Measurements from ENCODE around the gene ZNF462. TPM values are rescaled to one million over a fixed set of nuclear protein-coding genes. Genes with fewer than 3 reads are reported as not detected.

Gene ZNF462
- total RNA-seq, 1 experiment from 2014 or later: 121 TPM

- no peak for ATAC-seq
- Mint-ChIP-seq H3K27me3 (ENCODE audit: low read depth) (no peaks in the 10 kb centered on the region), H3K4me3 (peak overlapping the region; percentile 61), H3K27ac (no peak overlapping the region; the same call in 1 of the 2 replicates), H3K36me3 (peaks cover 15% of the 10 kb centered on the region), H3K4me1 (peaks cover 95% of the 10 kb centered on the region), H3K9me3 (no peaks in the 10 kb centered on the region)
- no peak for DNase-seq (ENCODE audit: low spot score)
- ChIA-PET CTCF (interaction anchor here (1.0 kb wide), 1 partner anchor 15 kb away, joined by 4 read pairs; the partner anchor contains the start of gene ZNF462), POLR2A (interaction anchor here (0.6 to 0.8 kb wide), 2 partner anchors 17 to 657 kb away, joined by 3 to 5 read pairs; no protein-coding TSS in a partner anchor)
- TF ChIP-seq ZNF396 (CRISPR knock-in tag; IDR thresholded peaks at IDR 0.05; ENCODE audit: borderline replicate concordance) (no peak), SMAD3 (CRISPR knock-in tag; IDR thresholded peaks at IDR 0.05; ENCODE audit: borderline replicate concordance) (no peak), ZNF121 (CRISPR knock-in tag; IDR thresholded peaks at IDR 0.05) (no peak), ATF6 (CRISPR knock-in tag; IDR thresholded peaks at IDR 0.05) (no peak), GABPB1 (CRISPR knock-in tag; IDR thresholded peaks at IDR 0.05) (no peak), ELF4 (CRISPR knock-in tag; IDR thresholded peaks at IDR 0.05; ENCODE audit: low read depth) (no peak)
Observed at GRCh38 chr9:106877345-106877744, 14.4 kb downstream of the ZNF462 start.

- POLR2A ChIA-PET: interaction anchor here (0.8 to 1.2 kb wide), 4 partner anchors 10 to 19 kb away, joined by 3 to 6 read pairs (median 4); partner anchors contain the start of gene ZNF462
- DNase-seq (ENCODE audit: low spot score): peak; percentile 32
- Mint-ChIP-seq H3K36me3 (peaks cover 19% of the 10 kb centered on the region), H3K9me3 (no peaks in the 10 kb centered on the region), H3K27me3 (ENCODE audit: low read depth) (no peaks in the 10 kb centered on the region), H3K27ac (peak overlapping the region; percentile 92), H3K4me3 (peak overlapping the region; percentile 61), H3K4me1 (peaks cover 95% of the 10 kb centered on the region)
- ATAC-seq: peak; percentile 91
- CTCF ChIA-PET: interaction anchor here (0.6 to 1.0 kb wide), 3 partner anchors 14 to 1541 kb away, joined by 3 to 4 read pairs (median 4); partner anchors contain the start of gene ZNF462
- TF ChIP-seq NR3C1 (CRISPR knock-in tag; conservative IDR thresholded peaks at IDR 0.05; ENCODE audit: low read depth): no peak
- no peak for TF ChIP-seq ZNF396 (CRISPR knock-in tag; IDR thresholded peaks at IDR 0.05; ENCODE audit: borderline replicate concordance)
- peak; percentile 26; the same call in 1 of the 2 replicates for TF ChIP-seq ETV6 (CRISPR knock-in tag; IDR thresholded peaks at IDR 0.05)
- no peak for TF ChIP-seq ZNF138 (CRISPR knock-in tag; conservative IDR thresholded peaks at IDR 0.05)
- no peak for TF ChIP-seq E2F1 (CRISPR knock-in tag; IDR thresholded peaks at IDR 0.05)
- no peak for TF ChIP-seq TEAD4 (CRISPR knock-in tag; IDR thresholded peaks at IDR 0.05)
- TF ChIP-seq MAX (CRISPR knock-in tag; IDR thresholded peaks at IDR 0.05): no peak
- TF ChIP-seq TEAD1 (CRISPR knock-in tag; IDR thresholded peaks at IDR 0.05): peak; percentile 36; the same call in 1 of the 2 replicates
- TF ChIP-seq NFE2L1 (CRISPR knock-in tag; IDR thresholded peaks at IDR 0.05): no peak
- TF ChIP-seq KAT7 (CRISPR knock-in tag; IDR thresholded peaks at IDR 0.05; ENCODE audit: borderline replicate concordance): 0 out of 2 replicates have a peak, but pooled peaks have one; percentile 63
- peak; percentile 43; the same call in 1 of the 2 replicates for TF ChIP-seq FOXK1 (CRISPR knock-in tag; IDR thresholded peaks at IDR 0.05)
Observed at GRCh38 chr9:106878081-106878837, 15.3 kb downstream of the ZNF462 start.

GRCh38 chr9:106878934-106879333 is 16.0 kb downstream of the ZNF462 start:
- ChIA-PET POLR2A (interaction anchor here (1.0 to 1.2 kb wide), 2 partner anchors 10 to 15 kb away, joined by 3 to 6 read pairs; partner anchors contain the start of gene ZNF462), CTCF (interaction anchor here (0.6 to 0.9 kb wide), 2 partner anchors 15 to 1542 kb away, joined by 3 to 4 read pairs; no protein-coding TSS in a partner anchor)
- peak overlapping the region; percentile 61 for H3K4me3 Mint-ChIP-seq
- peak overlapping the region; percentile 92; the same call in 1 of the 2 replicates for H3K27ac Mint-ChIP-seq
- DNase-seq (ENCODE audit: low spot score) (no peak), ATAC-seq (no peak)
- H3K27me3 Mint-ChIP-seq (ENCODE audit: low read depth): no peaks in the 10 kb centered on the region
- peaks cover 19% of the 10 kb centered on the region for H3K36me3 Mint-ChIP-seq
- H3K4me1 Mint-ChIP-seq: peaks cover 95% of the 10 kb centered on the region
- H3K9me3 Mint-ChIP-seq: no peaks in the 10 kb centered on the region
- TF ChIP-seq NFATC4 (CRISPR knock-in tag; IDR thresholded peaks at IDR 0.05) (no peak), ZNF671 (CRISPR knock-in tag; IDR thresholded peaks at IDR 0.05) (no peak), MYBL2 (CRISPR knock-in tag; IDR thresholded peaks at IDR 0.05) (no peak), MXD4 (CRISPR knock-in tag; IDR thresholded peaks at IDR 0.05; ENCODE audit: borderline replicate concordance) (no peak), ZMAT4 (CRISPR knock-in tag; IDR thresholded peaks at IDR 0.05) (no peak), E2F4 (CRISPR knock-in tag; IDR thresholded peaks at IDR 0.05; ENCODE audit: borderline replicate concordance, low read depth) (no peak), CDX4 (CRISPR knock-in tag; IDR thresholded peaks at IDR 0.05; ENCODE audit: borderline replicate concordance) (no peak), MLX (CRISPR knock-in tag; IDR thresholded peaks at IDR 0.05) (no peak)
